Adipose tissue (tissue), 3 donors: ENCODE results near the gene ANTXR1. TPM values are rescaled to one million over a fixed set of nuclear protein-coding genes. Genes with fewer than 3 reads are reported as not detected.

Experiments
- H3K27ac ChIP-seq: one replicate; pipeline ENCODE4 v1.5.1; 2013; ENCODE audit warnings: low read depth, low read length
- WGBS, 3 donors: extraction: QIAGEN DNeasy Blood & Tissue Kit; methylation state at CpG; one replicate each; pipeline ENCODE4 v1.1.7; 2013; 5-methylcytosine and 5-hydroxymethylcytosine counted together
- polyA plus RNA-seq, 3 donors: library from polyadenylated mRNA; stranded (reverse); fragments of 200-250 nt; gene quantifications; one replicate each; pipeline ENCODE4 v1.2.3, GENCODE V29; 2013
- donor health status: healthy with polysubstance abuse.
- donor health status: Bipolar disorder and iron deficiency.
- donor health status: healthy.

The ANTXR1 gene
- polyA plus RNA-seq, 3 donors: 1.7 to 41.6 (median 9.6) TPM

- 82 to 95% (median 88%) methylated on average over 1 of the region's 1 CpG for WGBS, 3 donors
- no peak overlapping the region for H3K27ac ChIP-seq
Observed at GRCh38 chr2:69180227-69180626, 167.2 kb downstream of the ANTXR1 start.

- no peak overlapping the region for H3K27ac ChIP-seq
- WGBS, 3 donors: 57 to 90% (median 83%) methylated on average over 1 of the region's 1 CpG
Observed at GRCh38 chr2:69180974-69181373, 168.0 kb downstream of the ANTXR1 start.

- H3K27ac ChIP-seq: no peak overlapping the region
- 88 to 94% (median 91%) methylated on average over 13 of the region's 13 CpGs for WGBS, 3 donors
Observed at GRCh38 chr2:69181806-69182427, 168.9 kb downstream of the ANTXR1 start.

GRCh38 chr2:69183659-69184058 lies 170.7 kb downstream of the ANTXR1 start:
- 93 to 99% (median 94%) methylated on average over 2 of the region's 2 CpGs for WGBS, 3 donors
- H3K27ac ChIP-seq: no peak overlapping the region

GRCh38 chr2:69184224-69184623 lies 171.2 kb downstream of the ANTXR1 start:
- WGBS, 3 donors: 88 to 93% (median 89%) methylated on average over 5 of the region's 5 CpGs

GRCh38 chr2:69185807-69186206 lies 172.8 kb downstream of the ANTXR1 start:
- 70 to 81% (median 80%) methylated on average over 7 of the region's 7 CpGs for WGBS, 3 donors
- H3K27ac ChIP-seq: no peak overlapping the region

More at GRCh38 chr2:69184224-69184623, 171.2 kb downstream of the ANTXR1 start:
- no peak overlapping the region for H3K27ac ChIP-seq

GRCh38 chr2:69186614-69187013 lies 173.6 kb downstream of the ANTXR1 start:
- H3K27ac ChIP-seq: no peak overlapping the region
- 86 to 94% (median 89%) methylated on average over 3 of the region's 3 CpGs for WGBS, 3 donors

GRCh38 chr2:69188182-69188900 lies 175.4 kb downstream of the ANTXR1 start:
- no peak overlapping the region for H3K27ac ChIP-seq
- 76 to 95% (median 93%) methylated on average over 4 of the region's 4 CpGs for WGBS, 3 donors

GRCh38 chr2:69190743-69191404 lies 177.9 kb downstream of the ANTXR1 start:
- 29 to 42% (median 32%) methylated on average over 3 of the region's 3 CpGs for WGBS, 3 donors
- no peak overlapping the region for H3K27ac ChIP-seq

- 94 to 100% (median 99%) methylated on average over 1 of the region's 1 CpG for WGBS, 3 donors
- H3K27ac ChIP-seq: no peak overlapping the region
Observed at GRCh38 chr2:69191634-69192033, 178.7 kb downstream of the ANTXR1 start.

GRCh38 chr2:69192176-69192945 lies 179.4 kb downstream of the ANTXR1 start:
- no peak overlapping the region for H3K27ac ChIP-seq
- 78 to 84% (median 84%) methylated on average over 11 of the region's 11 CpGs for WGBS, 3 donors

- H3K27ac ChIP-seq: no peak overlapping the region
Observed at GRCh38 chr2:69195706-69196105, 182.7 kb downstream of the ANTXR1 start.

GRCh38 chr2:69196327-69197117 lies 183.5 kb downstream of the ANTXR1 start:
- no peak overlapping the region for H3K27ac ChIP-seq
- 72 to 81% (median 77%) methylated on average over 9 of the region's 9 CpGs for WGBS, 3 donors

GRCh38 chr2:69200107-69200520 lies 187.1 kb downstream of the ANTXR1 start:
- 57 to 75% (median 58%) methylated on average over 6 of the region's 6 CpGs for WGBS, 3 donors
- no peak overlapping the region for H3K27ac ChIP-seq

- H3K27ac ChIP-seq: no peak overlapping the region
- WGBS, 3 donors: 80 to 89% (median 83%) methylated on average over 7 of the region's 7 CpGs
Observed at GRCh38 chr2:69201259-69201658, 188.3 kb downstream of the ANTXR1 start.

- no peak overlapping the region for H3K27ac ChIP-seq
- 70 to 80% (median 75%) methylated on average over 3 of the region's 3 CpGs for WGBS, 3 donors
Observed at GRCh38 chr2:69202327-69202726, 189.3 kb downstream of the ANTXR1 start.

- WGBS, 3 donors: 48 to 55% (median 54%) methylated on average over 4 of the region's 4 CpGs
- H3K27ac ChIP-seq: no peak overlapping the region
Observed at GRCh38 chr2:69203166-69203985, 190.4 kb downstream of the ANTXR1 start.
